Immature natural killer cell (primary cell): ENCODE data around the gene RAB20. TPM values are rescaled to one million over a fixed set of nuclear protein-coding genes. Genes with fewer than 3 reads are reported as not detected.
"Not testable (repeated sequence)": the region's sequence is repeated elsewhere in the genome, so short reads cannot be mapped to it uniquely, and the experiment has no call there.

Experiments used
- DNase-seq, 3 donors: peaks; one replicate each; pipeline ENCODE4 v3.0.0; 2022; ENCODE audit warnings: mixed read lengths in 1 of 3
- H3K27ac Mint-ChIP-seq, 6 donors: one replicate each; pipeline ENCODE4 v1.8.0; 2020; ENCODE audit warnings: mixed read lengths in 6 of 6, mild to moderate bottlenecking in 5 of 6, inconsistent platforms in 4 of 6, moderate library complexity in 3 of 6
- H3K27me3 Mint-ChIP-seq, 3 donors: one replicate each; pipeline ENCODE4 v1.8.0; 2020 to 2021; ENCODE audit warnings: low read depth in 3 of 3, mild to moderate bottlenecking in 3 of 3, mixed read lengths in 3 of 3, moderate library complexity in 3 of 3, inconsistent platforms in 1 of 3
- H3K36me3 Mint-ChIP-seq, 3 donors: one replicate each; pipeline ENCODE4 v1.8.0; 2020; ENCODE audit warnings: mixed read lengths in 3 of 3, inconsistent platforms in 2 of 3, mild to moderate bottlenecking in 2 of 3
- H3K4me1 Mint-ChIP-seq, 2 donors: one replicate each; pipeline ENCODE4 v1.8.0; 2020; ENCODE audit warnings: inconsistent platforms in 2 of 2, mild to moderate bottlenecking in 2 of 2, mixed read lengths in 2 of 2, moderate library complexity in 1 of 2
- H3K4me3 Mint-ChIP-seq, 5 donors: one replicate each; pipeline ENCODE4 v1.8.0; 2020; ENCODE audit warnings: mild to moderate bottlenecking in 5 of 5, mixed read lengths in 5 of 5, inconsistent platforms in 3 of 5, moderate library complexity in 3 of 5
- H3K9me3 Mint-ChIP-seq, 6 donors: one replicate each; pipeline ENCODE4 v1.8.0; 2020; ENCODE audit warnings: mild to moderate bottlenecking in 6 of 6, mixed read lengths in 6 of 6, inconsistent platforms in 4 of 6, moderate library complexity in 3 of 6
- polyA plus RNA-seq, 3 donors: library from polyadenylated mRNA; unstranded; fragments of 300-500 nt; fragmentation: Illumina TruSeq; gene quantifications; one replicate each; pipeline ENCODE4 v1.2.3, GENCODE V29; 2021

Gene RAB20
- polyA plus RNA-seq, 3 donors from 2014 or later: 0.39 to 2.7 (median 0.52) TPM

DNA sequence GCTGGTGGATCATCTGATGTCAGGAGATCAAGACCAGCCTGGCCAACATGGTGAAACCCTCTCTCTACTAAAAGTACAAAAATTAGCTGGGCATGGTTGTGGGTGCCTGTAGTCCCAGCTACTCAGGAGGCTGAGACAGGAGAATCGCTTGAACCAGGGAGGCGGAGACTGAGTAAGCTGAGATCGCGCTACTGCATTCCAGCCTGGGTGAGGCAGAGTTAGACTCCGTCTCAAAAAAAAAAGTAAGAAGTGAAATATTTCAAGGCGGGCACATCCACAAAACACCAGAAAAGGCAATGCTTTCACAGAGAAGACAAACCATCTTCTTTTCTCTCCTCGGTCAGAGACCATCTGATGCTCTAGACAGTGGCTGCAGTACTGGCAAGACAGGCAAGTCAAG is 8.4 kb upstream of the RAB20 start:
- peak overlapping the region in 1 of 6 donors; percentile 30 for H3K27ac Mint-ChIP-seq
- not testable (repeated sequence) for H3K9me3 Mint-ChIP-seq, H3K27me3 Mint-ChIP-seq, H3K36me3 Mint-ChIP-seq, H3K4me3 Mint-ChIP-seq, H3K4me1 Mint-ChIP-seq, DNase-seq

DNA sequence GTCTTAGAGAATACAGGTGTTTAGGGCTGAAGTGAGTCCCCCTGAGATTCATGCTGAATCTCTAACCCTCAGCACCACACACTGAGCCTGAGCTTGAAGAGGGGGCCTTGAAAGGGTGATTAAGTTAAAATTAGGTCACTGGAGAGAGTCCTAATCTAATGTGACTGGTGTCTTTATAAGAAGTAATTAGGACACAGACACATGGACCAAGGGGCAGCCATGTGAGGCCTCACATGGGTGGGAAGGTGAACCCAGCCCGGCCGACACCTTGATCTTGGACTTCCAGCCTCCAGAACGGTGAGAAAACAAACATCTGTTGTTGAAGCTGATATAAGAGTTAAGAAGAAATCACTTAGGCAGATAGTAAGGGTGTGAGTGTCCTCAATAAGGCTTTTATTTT is 7.1 kb upstream of the RAB20 start:
- Mint-ChIP-seq H3K27me3 (peaks cover 8 to 12% (median 10%) of the 10 kb centered on the region in 3 donors), H3K4me3 (no peak overlapping the region)

DNA sequence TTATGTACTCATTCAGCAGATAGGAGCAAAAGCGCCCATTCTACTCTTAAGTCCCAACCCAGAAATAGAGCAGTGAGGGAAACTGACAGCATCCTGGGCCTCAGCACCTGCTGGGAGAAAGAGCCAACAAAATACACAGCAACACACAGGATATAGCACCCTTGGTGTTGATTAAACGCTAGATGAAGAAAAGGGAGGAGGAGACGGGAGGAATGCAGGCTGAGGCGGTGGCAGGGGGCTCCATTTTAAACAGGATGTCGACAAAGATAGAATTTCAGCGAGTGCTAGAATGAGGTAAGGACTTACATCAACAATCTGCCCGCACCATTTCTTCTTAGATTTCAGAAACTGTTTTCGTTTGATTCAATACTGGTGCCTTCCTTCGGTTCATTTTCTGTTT is 4.6 kb upstream of the RAB20 start:
- Mint-ChIP-seq H3K4me3 (no peak overlapping the region), H3K4me1 (peaks cover 7 to 9% of the 10 kb centered on the region in 2 donors), H3K27me3 (peaks cover 6 to 12% (median 8%) of the 10 kb centered on the region in 3 donors), H3K36me3 (no peaks in the 10 kb centered on the region), H3K27ac (no peak overlapping the region), H3K9me3 (no peaks in the 10 kb centered on the region)
- no peak for DNase-seq

More for the DNA sequence above, 7.1 kb upstream of the RAB20 start:
- no peak for DNase-seq
- Mint-ChIP-seq H3K4me1 (no peaks in the 10 kb centered on the region), H3K36me3 (no peaks in the 10 kb centered on the region), H3K9me3 (no peaks in the 10 kb centered on the region), H3K27ac (no peak overlapping the region)

DNA sequence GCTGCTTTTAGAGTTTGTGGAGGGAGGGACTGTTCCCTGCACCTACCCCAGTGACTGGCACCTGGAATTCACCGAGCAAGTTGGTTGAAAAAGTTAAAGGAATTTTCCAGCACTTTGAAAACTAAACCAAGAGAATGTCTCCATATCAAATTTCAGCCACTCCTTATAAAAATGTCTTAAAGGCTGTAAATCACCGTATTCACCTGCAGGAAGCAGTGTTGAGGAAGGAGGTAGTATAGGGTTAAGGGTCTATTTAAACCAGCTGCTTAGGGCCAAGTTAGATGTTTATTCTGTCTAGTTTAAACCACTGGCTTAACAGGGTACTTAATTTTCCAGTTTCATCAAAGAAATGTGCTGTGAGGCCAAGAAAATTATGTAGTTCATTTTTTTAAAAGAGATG is 3.8 kb upstream of the RAB20 start:
- H3K27me3 Mint-ChIP-seq: peaks cover 6 to 12% (median 8%) of the 10 kb centered on the region in 3 donors
- H3K4me3 Mint-ChIP-seq: no peak overlapping the region
- no peak overlapping the region for H3K27ac Mint-ChIP-seq
- no peak for DNase-seq
- peaks cover 14 to 15% of the 10 kb centered on the region in 2 donors for H3K4me1 Mint-ChIP-seq
- H3K36me3 Mint-ChIP-seq: no peaks in the 10 kb centered on the region
- no peaks in the 10 kb centered on the region for H3K9me3 Mint-ChIP-seq

DNA sequence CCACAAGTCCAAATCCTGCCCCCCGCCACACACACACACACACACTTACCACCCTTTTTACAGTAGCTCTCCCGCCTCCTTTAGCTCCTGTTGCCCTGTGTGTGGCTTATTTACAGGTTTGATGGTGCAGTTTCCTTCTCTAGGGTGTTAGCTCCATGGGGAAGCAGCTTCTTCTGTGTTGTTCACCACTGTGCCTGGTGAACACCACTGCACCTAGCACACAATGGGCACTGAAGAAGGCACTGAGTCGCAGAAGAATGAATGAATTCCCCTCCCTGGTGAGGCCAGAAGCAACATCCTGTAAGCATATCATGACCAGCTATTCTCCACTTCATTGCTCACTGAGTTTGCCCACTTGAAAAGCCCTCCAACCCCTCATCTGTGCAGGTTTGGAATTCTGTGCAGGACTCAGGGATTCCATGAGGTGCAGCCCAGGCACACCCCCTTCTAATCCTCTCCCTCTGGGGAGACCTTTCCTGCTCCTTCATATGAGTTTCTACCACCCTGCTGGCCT is 3.0 kb upstream of the RAB20 start:
- Mint-ChIP-seq H3K27ac (no peak overlapping the region), H3K4me1 (peaks cover 14 to 20% of the 10 kb centered on the region in 2 donors), H3K27me3 (peaks cover 5 to 10% (median 9%) of the 10 kb centered on the region in 3 donors), H3K9me3 (no peaks in the 10 kb centered on the region), H3K36me3 (no peaks in the 10 kb centered on the region), H3K4me3 (no peak overlapping the region)
- no peak for DNase-seq

DNA sequence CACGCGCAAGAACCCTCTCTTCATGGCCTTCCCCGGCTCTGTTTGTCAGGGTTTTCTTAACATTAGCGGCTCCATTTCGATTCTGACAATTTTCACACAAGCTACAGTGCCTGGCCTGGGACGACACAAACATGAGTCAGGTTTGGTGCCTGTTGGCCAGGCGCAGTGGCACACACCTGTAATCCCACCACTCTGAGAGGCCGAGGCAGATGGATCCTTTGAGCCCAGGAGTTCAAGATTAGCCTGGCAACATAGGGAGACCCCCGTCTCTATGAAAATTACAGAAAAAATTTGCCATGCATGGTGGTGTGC is 1.9 kb upstream of the RAB20 start:
- DNase-seq: no peak
- H3K4me3 Mint-ChIP-seq: peak overlapping the region; percentile 21 to 49 (median 39)
- no peaks in the 10 kb centered on the region for H3K9me3 Mint-ChIP-seq
- no peaks in the 10 kb centered on the region for H3K36me3 Mint-ChIP-seq
- H3K27ac Mint-ChIP-seq: no peak overlapping the region
- peaks cover 14 to 20% of the 10 kb centered on the region in 2 donors for H3K4me1 Mint-ChIP-seq
- H3K27me3 Mint-ChIP-seq: peaks cover 3 to 9% (median 8%) of the 10 kb centered on the region in 3 donors

DNA sequence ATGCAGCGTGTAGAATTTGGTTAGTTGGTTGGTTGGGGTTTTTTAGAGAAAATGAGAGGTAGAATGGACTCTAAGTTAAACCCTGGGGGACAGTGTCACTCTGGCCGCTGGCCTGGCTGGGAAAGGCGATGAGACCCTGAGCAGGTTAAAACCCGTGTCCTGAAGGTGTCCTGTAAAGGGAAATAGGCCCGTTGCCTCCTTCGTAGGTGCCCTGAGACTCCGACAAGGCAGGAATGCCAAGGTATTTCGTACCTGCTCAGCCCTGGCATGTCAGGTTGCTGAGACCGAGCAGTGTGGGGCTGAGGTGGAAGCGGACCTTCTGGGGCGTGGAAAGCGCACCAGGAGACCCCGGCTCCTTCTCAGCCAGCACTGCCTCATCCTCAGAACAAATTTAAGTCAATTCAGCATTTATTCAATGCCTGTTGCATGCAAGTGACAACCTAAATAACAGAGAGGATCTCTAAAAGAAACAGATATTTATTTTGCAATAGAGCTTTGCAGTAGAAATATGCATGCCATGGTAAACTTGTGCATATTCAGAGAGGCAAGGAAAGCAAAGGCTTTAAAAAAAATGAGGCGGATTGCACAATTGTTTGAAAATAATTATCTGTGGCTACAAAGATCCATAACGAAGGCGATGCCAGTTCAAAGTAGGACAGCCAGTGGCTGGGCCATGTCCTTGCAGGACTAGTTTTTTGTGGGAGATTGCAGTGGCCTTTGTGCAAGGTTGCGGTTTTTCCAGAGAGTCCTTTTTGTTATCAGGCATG is 1.4 kb upstream of the RAB20 start:
- DNase-seq: no peak
- Mint-ChIP-seq H3K4me1 (peaks cover 14 to 20% of the 10 kb centered on the region in 2 donors), H3K27ac (no peak overlapping the region), H3K27me3 (peaks cover 3 to 8% (median 6%) of the 10 kb centered on the region in 3 donors), H3K4me3 (peak overlapping the region; percentile 89 to 100 (median 96)), H3K36me3 (no peaks in the 10 kb centered on the region), H3K9me3 (no peaks in the 10 kb centered on the region)

DNA sequence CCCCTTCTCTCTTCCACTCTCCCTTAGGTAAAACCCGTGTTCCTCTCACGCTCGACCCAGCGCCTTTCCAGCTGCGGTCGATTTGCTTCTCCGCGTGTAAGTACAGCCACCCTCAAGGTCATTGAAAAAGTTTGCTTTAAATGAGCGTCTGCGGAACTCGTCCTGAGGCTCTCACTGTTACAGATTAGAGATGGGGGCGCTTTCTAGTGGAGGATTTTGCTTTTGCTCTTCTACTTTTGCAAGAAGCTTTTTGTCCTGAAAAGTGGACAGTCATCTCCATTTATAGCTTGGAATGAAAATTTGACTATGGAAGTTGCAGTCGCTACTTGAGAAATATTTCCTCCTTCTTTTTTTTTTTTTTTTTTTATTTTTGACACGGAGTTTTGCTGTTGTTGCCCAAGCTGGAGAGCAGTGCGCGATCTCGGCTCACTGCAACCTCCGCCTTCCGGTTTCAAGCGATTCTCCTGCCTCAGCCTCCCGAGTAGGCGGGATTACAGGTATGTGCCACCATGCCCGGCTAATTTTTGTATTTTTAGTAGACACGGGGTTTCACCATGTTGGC is 595 bp upstream of the RAB20 start:
- peaks cover 3 to 8% (median 6%) of the 10 kb centered on the region in 3 donors for H3K27me3 Mint-ChIP-seq
- H3K27ac Mint-ChIP-seq: peak overlapping the region in 4 of 6 donors; percentile 50 to 75 (median 54)
- peak overlapping the region; percentile 89 to 100 (median 96) for H3K4me3 Mint-ChIP-seq
- peaks cover 14 to 20% of the 10 kb centered on the region in 2 donors for H3K4me1 Mint-ChIP-seq
- DNase-seq: no peak
- no peaks in the 10 kb centered on the region for H3K36me3 Mint-ChIP-seq
- H3K9me3 Mint-ChIP-seq: no peaks in the 10 kb centered on the region

DNA sequence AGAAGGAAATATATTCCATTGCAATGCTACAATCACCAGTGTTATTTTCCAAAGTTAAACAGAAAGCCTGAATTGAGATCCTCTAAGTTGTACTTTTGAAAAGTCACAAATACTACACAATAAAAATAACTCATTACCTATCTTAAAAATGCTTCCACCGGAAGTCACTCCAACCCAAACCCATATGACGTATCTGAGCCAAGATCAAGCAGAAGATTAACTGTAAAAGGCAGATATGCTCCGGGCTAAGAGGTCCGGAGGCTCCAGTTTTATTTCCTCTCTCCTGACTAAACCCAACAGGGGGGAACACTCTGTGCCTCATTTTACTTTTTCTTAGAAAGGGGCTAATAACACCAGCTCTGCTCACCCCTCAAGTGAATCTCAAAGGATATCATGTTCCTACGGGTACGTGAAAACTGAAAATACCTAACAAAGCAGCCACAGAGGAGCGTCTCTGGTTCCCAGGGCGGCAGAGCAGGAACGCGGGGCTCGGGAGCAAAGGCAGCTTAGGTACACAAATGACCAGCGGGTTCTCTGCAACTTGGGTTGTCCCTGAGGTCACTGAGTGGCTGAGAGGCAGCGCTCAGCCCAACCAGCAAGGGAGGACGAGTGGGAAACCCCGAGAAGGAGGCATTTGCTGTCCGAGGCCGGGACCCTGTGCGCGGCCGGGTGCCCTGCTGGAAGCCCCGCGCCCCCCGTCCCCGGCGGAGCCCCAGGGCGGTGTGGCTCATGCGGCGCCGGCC is 750 bp downstream of the RAB20 start:
- Mint-ChIP-seq H3K27me3 (peaks cover 3 to 10% (median 6%) of the 10 kb centered on the region in 3 donors), H3K4me3 (peak overlapping the region; percentile 84 to 88 (median 84)), H3K36me3 (no peaks in the 10 kb centered on the region), H3K27ac (peak overlapping the region in 1 of 6 donors; percentile 8), H3K9me3 (no peaks in the 10 kb centered on the region), H3K4me1 (peaks cover 14 to 20% of the 10 kb centered on the region in 2 donors)
- peak in 1 of 3 donors; percentile 2 for DNase-seq

DNA sequence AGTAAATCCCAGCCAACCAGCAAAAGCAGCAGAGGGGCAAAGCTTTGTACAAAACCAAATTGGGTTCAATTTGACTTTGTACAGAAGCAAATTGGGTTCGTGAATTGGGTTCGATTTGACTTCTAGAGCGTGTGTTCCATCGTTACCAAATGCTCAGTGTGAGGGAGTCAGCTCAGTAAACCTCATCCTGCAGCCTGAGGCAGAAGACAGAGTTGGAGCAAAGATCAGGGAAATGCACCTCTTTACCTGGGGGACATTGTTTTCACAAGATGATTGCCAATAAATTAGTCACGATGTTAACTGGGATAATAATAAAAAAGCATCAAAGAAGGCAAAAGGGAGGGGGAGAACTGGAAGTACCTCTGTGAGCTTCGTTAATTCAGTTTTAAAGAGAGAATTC is 1.5 kb downstream of the RAB20 start:
- Mint-ChIP-seq H3K27ac (peak overlapping the region in 1 of 6 donors; percentile 25), H3K4me3 (peak overlapping the region; percentile 23 to 88 (median 65))

DNA sequence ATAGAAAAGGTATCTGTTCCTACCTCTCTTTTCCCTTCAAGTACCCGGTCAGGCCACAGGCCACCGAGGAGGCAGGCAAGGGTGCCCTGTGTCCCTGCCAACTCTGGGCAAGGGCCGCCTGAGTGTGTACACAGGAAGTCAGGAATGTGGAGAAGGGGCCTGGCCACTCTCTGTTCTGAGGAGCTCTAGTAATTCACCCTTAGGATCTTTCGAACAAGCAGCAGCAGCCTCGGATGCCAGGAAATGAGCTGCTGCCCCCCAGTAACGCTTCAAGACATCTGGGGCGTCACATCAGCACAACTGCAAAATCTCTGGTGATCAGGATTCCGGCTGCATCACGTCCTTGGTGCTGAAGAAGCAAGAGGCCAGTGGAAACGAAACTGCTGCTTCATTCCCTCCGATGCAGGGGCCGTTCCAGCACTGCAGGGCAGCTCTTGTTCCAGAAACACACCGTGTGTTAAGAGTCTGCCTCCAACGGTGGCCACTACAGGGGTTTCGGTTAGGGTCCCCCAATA is 2.0 kb downstream of the RAB20 start:
- peak overlapping the region in 3 of 5 donors; percentile 23 to 88 (median 84) for H3K4me3 Mint-ChIP-seq
- H3K9me3 Mint-ChIP-seq: no peaks in the 10 kb centered on the region
- peak overlapping the region in 1 of 6 donors; percentile 25 for H3K27ac Mint-ChIP-seq
- DNase-seq: no peak
- H3K4me1 Mint-ChIP-seq: peaks cover 14 to 20% of the 10 kb centered on the region in 2 donors
- peaks cover 4 to 9% (median 6%) of the 10 kb centered on the region in 3 donors for H3K27me3 Mint-ChIP-seq
- H3K36me3 Mint-ChIP-seq: no peaks in the 10 kb centered on the region

More for the DNA sequence above, 1.5 kb downstream of the RAB20 start:
- Mint-ChIP-seq H3K9me3 (no peaks in the 10 kb centered on the region), H3K36me3 (no peaks in the 10 kb centered on the region), H3K27me3 (peaks cover 4 to 10% (median 7%) of the 10 kb centered on the region in 3 donors), H3K4me1 (peaks cover 14 to 20% of the 10 kb centered on the region in 2 donors)
- no peak for DNase-seq

DNA sequence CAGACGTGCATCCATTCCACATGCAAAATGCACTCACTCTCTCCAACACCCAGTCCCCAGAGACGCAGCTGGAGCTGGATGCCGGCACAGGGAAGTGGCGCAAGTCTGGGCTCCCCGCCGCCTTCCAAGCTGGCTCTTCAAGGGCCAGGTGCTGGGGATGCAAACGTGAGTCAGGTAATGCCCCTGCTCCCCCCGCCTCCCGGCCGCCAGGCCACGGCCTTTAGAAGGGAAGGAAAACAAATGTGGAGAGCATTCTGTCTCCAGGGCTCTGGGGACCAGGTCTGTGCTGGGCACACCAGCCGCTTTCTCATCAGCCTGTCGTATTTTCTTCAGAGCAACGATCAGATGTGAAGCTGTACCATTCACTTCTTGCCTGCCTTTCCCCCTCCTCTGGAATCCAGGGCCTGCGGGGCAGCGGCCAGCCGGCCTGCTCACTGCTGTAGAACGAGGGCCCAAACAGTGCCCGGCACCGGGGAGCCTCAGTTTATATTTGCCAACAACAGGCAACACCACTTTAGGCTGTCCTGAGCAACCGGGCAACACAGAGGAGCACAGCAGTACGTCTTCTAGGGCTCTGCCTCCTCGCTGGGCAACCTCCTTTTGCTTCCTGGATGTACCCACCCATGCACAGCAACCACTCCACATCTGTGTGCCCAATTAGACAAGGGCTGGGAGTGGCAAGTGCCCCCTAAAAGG is 3.8 kb downstream of the RAB20 start:
- no peak overlapping the region for H3K27ac Mint-ChIP-seq
- H3K36me3 Mint-ChIP-seq: no peaks in the 10 kb centered on the region
- no peak overlapping the region for H3K4me3 Mint-ChIP-seq
- H3K4me1 Mint-ChIP-seq: peaks cover 14 to 20% of the 10 kb centered on the region in 2 donors
- no peaks in the 10 kb centered on the region for H3K9me3 Mint-ChIP-seq
- DNase-seq: no peak
- peaks cover 3 to 4% (median 4%) of the 10 kb centered on the region in 3 donors for H3K27me3 Mint-ChIP-seq

DNA sequence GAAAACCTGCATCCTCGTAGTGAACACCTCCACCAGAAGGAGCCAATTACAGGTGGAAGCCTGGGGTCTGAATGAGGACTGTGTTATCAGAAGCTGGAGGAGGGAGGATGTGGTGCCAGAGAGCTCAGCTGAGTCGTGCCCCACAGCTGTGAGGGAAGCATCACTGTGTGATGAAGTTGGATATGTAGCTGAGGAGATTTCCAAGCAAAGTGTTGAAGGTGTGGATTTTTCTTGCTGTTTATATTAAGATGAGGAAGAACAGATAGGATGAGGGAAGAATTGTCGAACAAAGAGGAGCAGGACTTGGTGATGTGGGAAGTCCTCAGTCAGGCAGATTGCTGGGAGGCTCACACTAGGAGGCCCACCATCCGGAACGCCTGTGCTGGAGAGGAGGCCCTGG is 4.4 kb downstream of the RAB20 start:
- no peak for DNase-seq
- no peaks in the 10 kb centered on the region for H3K9me3 Mint-ChIP-seq
- no peaks in the 10 kb centered on the region for H3K36me3 Mint-ChIP-seq
- peaks cover 3 to 4% (median 4%) of the 10 kb centered on the region in 3 donors for H3K27me3 Mint-ChIP-seq
- no peak overlapping the region for H3K4me3 Mint-ChIP-seq
- peaks cover 8 to 17% of the 10 kb centered on the region in 2 donors for H3K4me1 Mint-ChIP-seq
- H3K27ac Mint-ChIP-seq: no peak overlapping the region
